DOHH2 (cell line): Measurements from ENCODE around the gene SMIM36.

Experiments
- H3F3A ChIP-seq: fragments of 200-600 bp; sonication (generic), shearing (Covaris generic); 2 replicates; pipeline ENCODE4 v1.6.0; 2016; ENCODE audit warnings: antibody characterized with exemption, mild to moderate bottlenecking; ENCODE audit not compliant: control insufficient read depth, insufficient read depth
- H3K27ac ChIP-seq: fragments of 200-600 bp; sonication (generic); 2 replicates; pipeline ENCODE4 v1.5.1; 2014; ENCODE audit warnings: low read depth, mild to moderate bottlenecking, low read length, moderate library complexity
- H3K27me3 ChIP-seq: fragments of 200-600 bp; sonication (generic); 2 replicates; pipeline ENCODE4 v1.6.1; 2014; ENCODE audit warnings: mild to moderate bottlenecking, low read length, mixed read lengths; ENCODE audit not compliant: control insufficient read depth
- H3K36me3 ChIP-seq: fragments of 200-600 bp; sonication (generic); 2 replicates; pipeline ENCODE4 v1.6.1; 2014; ENCODE audit warnings: mild to moderate bottlenecking, low read length, moderate library complexity, mixed read lengths; ENCODE audit not compliant: control insufficient read depth
- H3K4me1 ChIP-seq: fragments of 200-600 bp; sonication (generic); 2 replicates; pipeline ENCODE4 v1.6.1; 2014; ENCODE audit warnings: mild to moderate bottlenecking, low read length, mixed read lengths; ENCODE audit not compliant: control insufficient read depth
- H3K4me2 ChIP-seq: fragments of 200-600 bp; sonication (generic); 2 replicates; pipeline ENCODE4 v1.6.0; 2014; ENCODE audit warnings: mild to moderate bottlenecking, low read length, moderate library complexity
- H3K4me3 ChIP-seq: fragments of 200-600 bp; sonication (generic); 2 replicates; pipeline ENCODE4 v1.5.1; 2014; ENCODE audit warnings: mild to moderate bottlenecking, low read length, mixed read lengths
- H3K79me2 ChIP-seq: fragments of 200-600 bp; sonication (generic); 2 replicates; pipeline ENCODE4 v1.6.1; 2014; ENCODE audit warnings: mild to moderate bottlenecking, low read length, mixed read lengths; ENCODE audit not compliant: control insufficient read depth
- H3K9me2 ChIP-seq: fragments of 200-600 bp; sonication (generic); replicated peaks from 2 replicates; pipeline ENCODE4 v1.6.1; 2014; ENCODE audit warnings: mild to moderate bottlenecking, low read length, mixed read lengths; ENCODE audit not compliant: control insufficient read depth
- H3K9me3 ChIP-seq: fragments of 200-600 bp; sonication (generic); 2 replicates; pipeline ENCODE4 v1.6.1; 2014; ENCODE audit warnings: antibody characterized with exemption, low read length, mixed read lengths; ENCODE audit not compliant: control insufficient read depth, insufficient read depth
- H4K20me1 ChIP-seq: fragments of 200-600 bp; sonication (generic); 2 replicates; pipeline ENCODE4 v1.6.0; 2014; ENCODE audit warnings: low read depth, mild to moderate bottlenecking, antibody characterized with exemption, low read length, moderate library complexity; ENCODE audit not compliant: control insufficient read depth, insufficient read depth
- CTCF ChIP-seq: fragments of 200-600 bp; sonication (generic); IDR thresholded peaks from one replicate; pipeline ENCODE4 v1.5.1; 2014; ENCODE audit warnings: antibody characterized with exemption, mild to moderate bottlenecking, low read depth, low read length; ENCODE audit not compliant: poor library complexity, severe bottlenecking
- EZH2phosphoT487 ChIP-seq: fragments of 200-600 bp; sonication (generic); IDR thresholded peaks from 2 replicates; pipeline ENCODE4 v1.6.1; 2017; ENCODE audit warnings: borderline replicate concordance, mild to moderate bottlenecking, antibody characterized with exemption, low read length, moderate library complexity, mixed read lengths

The SMIM36 gene

DNA sequence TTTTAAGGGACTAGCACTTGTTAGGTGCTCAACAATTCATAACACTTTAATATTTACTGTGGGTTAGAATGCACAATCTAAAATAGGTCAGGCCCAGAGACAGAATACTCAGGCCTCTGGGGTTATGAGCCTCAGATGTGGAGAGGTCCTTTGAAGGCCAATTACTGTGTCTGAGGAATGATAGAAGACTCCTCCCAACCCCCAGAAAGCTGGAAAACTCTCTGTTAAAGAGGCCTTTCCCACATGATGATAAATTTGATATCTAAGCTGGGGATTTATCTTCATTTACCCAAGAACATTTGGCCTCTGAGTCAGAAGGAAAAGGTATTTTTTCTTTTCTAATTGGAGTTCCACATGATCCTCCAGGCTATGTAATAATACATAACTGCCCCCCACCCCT lies 48.5 kb downstream of the SMIM36 start:
- H3K27ac ChIP-seq: no peak overlapping the region
- TF ChIP-seq CTCF (no peak), EZH2phosphoT487 (no peak)
- H3K9me3 ChIP-seq: no peaks in the 10 kb centered on the region
- H3F3A ChIP-seq: peaks cover 9% of the 10 kb centered on the region; the same call in 1 of the 2 replicates
- H3K27me3 ChIP-seq: no peaks in the 10 kb centered on the region
- no peaks in the 10 kb centered on the region for H3K9me2 ChIP-seq
- no peaks in the 10 kb centered on the region for H3K79me2 ChIP-seq
- no peak overlapping the region for H3K4me2 ChIP-seq
- peaks cover 31% of the 10 kb centered on the region for H3K4me1 ChIP-seq
- H3K36me3 ChIP-seq: no peaks in the 10 kb centered on the region
- H4K20me1 ChIP-seq: no peaks in the 10 kb centered on the region
- no peak overlapping the region for H3K4me3 ChIP-seq

GRCh38 chr17:55462234-55462633 lies 49.0 kb downstream of the SMIM36 start:
- Histone ChIP-seq H4K20me1 (no peaks in the 10 kb centered on the region), H3K27me3 (no peaks in the 10 kb centered on the region), H3K4me1 (peaks cover 26% of the 10 kb centered on the region), H3K36me3 (no peaks in the 10 kb centered on the region), H3K4me3 (no peak overlapping the region), H3K4me2 (no peak overlapping the region), H3K9me3 (no peaks in the 10 kb centered on the region), H3K9me2 (no peaks in the 10 kb centered on the region), H3F3A (peaks cover 9% of the 10 kb centered on the region; the same call in 1 of the 2 replicates), H3K27ac (no peak overlapping the region), H3K79me2 (no peaks in the 10 kb centered on the region)
- TF ChIP-seq CTCF (no peak), EZH2phosphoT487 (no peak)

GRCh38 chr17:55458978-55459377 lies 52.3 kb downstream of the SMIM36 start:
- Histone ChIP-seq H3K79me2 (no peaks in the 10 kb centered on the region), H3K9me3 (no peaks in the 10 kb centered on the region), H3F3A (peaks cover 5% of the 10 kb centered on the region; the same call in 1 of the 2 replicates), H3K36me3 (no peaks in the 10 kb centered on the region), H3K9me2 (no peaks in the 10 kb centered on the region), H4K20me1 (no peaks in the 10 kb centered on the region), H3K27me3 (no peaks in the 10 kb centered on the region), H3K4me2 (no peak overlapping the region), H3K27ac (no peak overlapping the region), H3K4me1 (peaks cover 6% of the 10 kb centered on the region), H3K4me3 (no peak overlapping the region)
- TF ChIP-seq EZH2phosphoT487: no peak
- no peak for TF ChIP-seq CTCF
